Testis (tissue), 3 donors: ENCODE data around the gene OR2S2. TPM values are rescaled to one million over a fixed set of nuclear protein-coding genes. Genes with fewer than 3 reads are reported as not detected.

Experiments
- DNase-seq: peaks from one replicate; pipeline ENCODE4 v3.0.0-alpha.2; 2019
- H3K27ac ChIP-seq, 2 donors: fragments of 200-600 bp; sonication (generic); one replicate each; pipeline ENCODE4 v1.5.1; 2019
- H3K27me3 ChIP-seq: fragments of 200-600 bp; sonication (generic); one replicate; pipeline ENCODE4 v1.5.1; 2019
- H3K36me3 ChIP-seq: fragments of 200-600 bp; sonication (generic); one replicate; pipeline ENCODE4 v1.5.1; 2017; ENCODE audit warnings: low read depth; ENCODE audit errors: missing control alignments
- H3K4me1 ChIP-seq: fragments of 200-600 bp; sonication (generic); one replicate; pipeline ENCODE4 v1.5.1; 2019
- H3K4me3 ChIP-seq, 2 donors: fragments of 200-600 bp; sonication (generic); one replicate each; pipeline ENCODE4 v1.5.1; 2017 to 2019
- H3K9me3 ChIP-seq: fragments of 200-600 bp; sonication (generic); one replicate; pipeline ENCODE4 v1.5.1; 2017
- POLR2A ChIP-seq: fragments of 450-650 bp; IDR thresholded peaks from one replicate; pipeline ENCODE4 v1.6.1; 2017; ENCODE audit warnings: antibody characterized with exemption, mild to moderate bottlenecking, moderate library complexity
- WGBS, 2 donors: methylation state at CpG; one replicate each; pipeline ENCODE4 v1.1.5; 2018; 5-methylcytosine and 5-hydroxymethylcytosine counted together
- intact Hi-C: fragments of 100-400 bp; cut with DNase I; formaldehyde crosslinking; loops from one replicate; pipeline ENCODE4 v1.15.1; 2023; ENCODE audit warnings: low total_unique reads
- polyA plus RNA-seq: library from polyadenylated mRNA; stranded (reverse); fragments of 350-450 nt; fragmentation: Illumina TruSeq; extraction: RNeasy Lipid Tissue Mini Kit (QIAGEN cat#74804); gene quantifications from one replicate; pipeline ENCODE4 v1.2.3, GENCODE V29; 2014; ENCODE audit warnings: low read depth, low replicate concordance; ENCODE audit not compliant: insufficient read depth
- total RNA-seq, 2 donors: library from RNA; depleted of rRNA; stranded (reverse); fragments of >200 nt; gene quantifications; one replicate each; pipeline ENCODE4 v1.2.3, GENCODE V29; 2016
- TF ChIP-seq, protein P1 (sequence below), 3 experiments: fragments of 450-650 bp in 2 of 3; fragments of 200-600 bp in 1 of 3; sonication (generic) in 1 of 3; IDR thresholded peaks; one replicate each; pipeline ENCODE4 v1.5.1; 2016 to 2019; ENCODE audit warnings: antibody characterized with exemption in 3 of 3, mild to moderate bottlenecking in 2 of 3, moderate library complexity in 1 of 3

The OR2S2 gene
- total and polyA plus RNA-seq, 3 donors from 2014 or later: not detected

DNA sequence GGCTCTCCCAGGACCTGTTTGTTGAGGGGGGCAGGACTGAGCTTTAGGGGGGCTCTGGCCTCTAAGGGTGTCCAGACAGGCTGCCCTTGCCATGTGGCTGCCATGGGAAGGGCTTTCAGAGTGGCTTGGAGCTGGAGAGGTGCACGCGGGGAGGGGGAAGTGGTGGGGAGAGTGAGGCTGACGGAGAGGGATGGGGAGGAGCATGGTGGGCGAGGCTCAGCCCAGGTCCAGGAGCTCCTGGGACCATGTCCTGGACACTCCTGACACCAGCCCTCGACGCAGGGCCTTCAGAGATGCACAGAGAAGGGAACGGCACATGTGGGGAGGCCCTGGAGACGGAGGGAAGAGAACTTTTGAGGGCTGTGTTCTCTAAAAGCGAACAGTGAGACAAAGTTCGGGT lies 46.3 kb downstream of the OR2S2 start:
- Histone ChIP-seq H3K27ac (peak overlapping the region in 1 of 2 donors; percentile 95), H3K27me3 (no peaks in the 10 kb centered on the region), H3K4me1 (peaks cover 55% of the 10 kb centered on the region), H3K36me3 (no peaks in the 10 kb centered on the region), H3K9me3 (no peaks in the 10 kb centered on the region), H3K4me3 (peak overlapping the region in 1 of 2 donors; percentile 65)
- no peak for TF ChIP-seq POLR2A
- TF ChIP-seq, protein P1, sequence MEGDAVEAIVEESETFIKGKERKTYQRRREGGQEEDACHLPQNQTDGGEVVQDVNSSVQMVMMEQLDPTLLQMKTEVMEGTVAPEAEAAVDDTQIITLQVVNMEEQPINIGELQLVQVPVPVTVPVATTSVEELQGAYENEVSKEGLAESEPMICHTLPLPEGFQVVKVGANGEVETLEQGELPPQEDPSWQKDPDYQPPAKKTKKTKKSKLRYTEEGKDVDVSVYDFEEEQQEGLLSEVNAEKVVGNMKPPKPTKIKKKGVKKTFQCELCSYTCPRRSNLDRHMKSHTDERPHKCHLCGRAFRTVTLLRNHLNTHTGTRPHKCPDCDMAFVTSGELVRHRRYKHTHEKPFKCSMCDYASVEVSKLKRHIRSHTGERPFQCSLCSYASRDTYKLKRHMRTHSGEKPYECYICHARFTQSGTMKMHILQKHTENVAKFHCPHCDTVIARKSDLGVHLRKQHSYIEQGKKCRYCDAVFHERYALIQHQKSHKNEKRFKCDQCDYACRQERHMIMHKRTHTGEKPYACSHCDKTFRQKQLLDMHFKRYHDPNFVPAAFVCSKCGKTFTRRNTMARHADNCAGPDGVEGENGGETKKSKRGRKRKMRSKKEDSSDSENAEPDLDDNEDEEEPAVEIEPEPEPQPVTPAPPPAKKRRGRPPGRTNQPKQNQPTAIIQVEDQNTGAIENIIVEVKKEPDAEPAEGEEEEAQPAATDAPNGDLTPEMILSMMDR (IDR thresholded peaks at IDR 0.05): no peak
- peak; percentile 72 for DNase-seq
- 71 to 80% methylated on average over 10 of the region's 10 CpGs for WGBS, 2 donors
- intact Hi-C loops: no loop called here

DNA sequence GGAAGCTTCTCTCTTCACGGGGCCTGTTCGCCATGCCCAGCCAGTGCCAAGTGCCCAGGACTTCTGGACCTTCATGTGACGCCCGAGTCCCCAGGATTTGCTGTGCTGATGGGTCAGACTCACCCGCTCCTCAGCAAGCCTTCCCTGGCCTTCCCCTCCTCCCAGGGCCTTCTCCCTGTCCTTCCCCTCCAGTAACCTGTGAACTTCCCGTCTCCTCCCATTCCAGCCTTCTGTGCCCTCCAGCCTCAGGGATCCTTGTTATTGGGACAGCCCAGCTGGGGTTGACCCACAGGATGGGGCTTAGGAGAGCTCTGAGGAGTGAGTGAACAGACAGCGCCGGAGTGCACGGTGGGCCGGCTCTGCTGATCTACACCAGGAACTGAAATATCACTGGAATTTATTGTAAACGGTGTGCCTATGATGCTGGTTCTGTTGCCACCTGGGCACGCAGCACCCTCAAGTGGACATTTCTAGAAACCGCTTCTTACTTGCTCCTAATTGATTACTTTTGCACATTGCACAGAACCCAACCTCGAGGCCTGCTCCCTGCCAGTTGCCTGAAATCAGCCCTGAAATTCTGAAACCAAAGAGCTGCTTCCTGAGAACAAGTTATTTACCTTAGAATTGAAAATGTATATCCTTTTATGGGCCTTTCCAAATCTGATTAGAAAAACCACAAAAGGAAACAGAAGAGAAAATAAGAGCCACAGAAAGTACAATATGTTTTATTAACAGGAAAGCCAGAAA lies 47.2 kb downstream of the OR2S2 start:
- Histone ChIP-seq H3K9me3 (no peaks in the 10 kb centered on the region), H3K4me1 (peaks cover 57% of the 10 kb centered on the region), H3K27me3 (no peaks in the 10 kb centered on the region), H3K36me3 (no peaks in the 10 kb centered on the region), H3K27ac (peak overlapping the region; percentile 91 to 95), H3K4me3 (peak overlapping the region; percentile 36 to 65)
- peak; percentile 66 for DNase-seq
- TF ChIP-seq, protein P1 (IDR thresholded peaks at IDR 0.05): peak in 2 of 3 experiments; percentile 26 to 42
- TF ChIP-seq POLR2A: no peak
- WGBS, 2 donors: 61 to 86% methylated on average over 8 to 14 of the region's 14 CpGs
- intact Hi-C loops: no loop called here

DNA sequence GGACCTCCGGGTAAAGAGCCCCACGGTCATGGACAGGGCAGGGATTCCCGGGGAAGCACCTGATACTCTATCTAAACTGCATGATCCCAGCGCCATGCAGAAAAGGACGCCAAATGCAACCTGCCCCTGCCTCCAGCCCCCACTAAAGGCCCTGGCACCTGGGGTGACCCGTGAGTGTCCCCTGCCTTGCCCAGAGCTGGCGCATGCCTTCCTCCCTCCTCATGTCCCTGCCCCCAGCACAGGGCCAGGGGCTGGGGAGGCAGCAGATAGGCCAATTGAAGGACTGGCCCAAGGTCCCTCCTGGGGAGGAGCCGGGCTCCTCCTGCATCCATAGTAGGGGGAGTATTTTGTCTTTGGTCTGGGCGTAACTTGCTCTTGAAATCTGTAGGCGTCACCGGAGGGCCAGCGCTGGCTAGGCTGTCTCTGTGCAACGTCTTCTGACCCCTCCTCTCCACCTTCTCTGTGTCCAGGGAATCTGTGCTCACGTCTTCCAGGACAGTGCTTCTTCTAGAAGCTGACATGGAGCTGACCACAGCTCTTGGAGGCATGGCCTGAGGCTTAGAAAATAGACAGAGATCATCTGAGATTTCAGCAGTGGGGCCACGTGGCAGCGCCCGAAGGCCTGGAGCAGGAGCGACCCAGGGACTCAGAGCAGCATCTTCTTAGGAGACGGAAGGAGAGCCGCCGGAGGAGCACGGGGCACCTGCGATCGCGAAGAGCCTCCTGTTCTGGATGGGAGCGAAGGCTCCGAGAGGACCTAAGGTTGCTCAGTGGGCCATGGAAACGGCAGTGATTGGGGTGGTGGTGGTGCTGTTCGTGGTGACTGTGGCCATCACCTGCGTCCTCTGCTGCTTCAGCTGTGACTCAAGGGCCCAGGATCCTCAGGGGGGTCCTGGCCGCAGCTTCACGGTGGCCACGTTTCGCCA lies 48.0 kb downstream of the OR2S2 start:
- TF ChIP-seq, protein P1 (IDR thresholded peaks at IDR 0.05): no peak
- no peak for TF ChIP-seq POLR2A
- Histone ChIP-seq H3K27ac (peak overlapping the region; percentile 91 to 95), H3K4me3 (peak overlapping the region; percentile 36 to 65), H3K36me3 (no peaks in the 10 kb centered on the region), H3K9me3 (no peaks in the 10 kb centered on the region), H3K4me1 (peaks cover 58% of the 10 kb centered on the region), H3K27me3 (no peaks in the 10 kb centered on the region)
- peak; percentile 91 for DNase-seq
- intact Hi-C loops: no loop called here
- 60 to 73% methylated on average over 19 to 34 of the region's 34 CpGs for WGBS, 2 donors

DNA sequence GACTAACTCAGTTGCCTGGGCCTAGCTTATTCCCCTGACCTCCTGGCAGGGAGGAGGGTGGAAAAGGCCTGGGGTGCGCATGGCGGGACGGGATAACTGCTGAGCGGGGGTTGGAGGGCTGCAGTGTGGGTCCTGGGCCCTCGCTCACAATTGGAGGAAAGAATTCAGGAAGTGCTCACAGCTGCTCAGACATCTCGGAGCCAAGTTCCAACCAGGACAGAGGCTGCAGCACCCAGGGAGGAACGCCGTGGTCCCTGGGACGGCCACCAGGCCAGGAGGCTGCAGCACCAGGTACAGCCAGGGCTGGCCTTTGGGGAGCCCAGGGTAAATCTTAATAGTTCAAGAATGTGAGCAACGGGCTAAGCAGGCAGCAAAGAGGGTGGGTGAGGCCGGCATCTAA lies 48.7 kb downstream of the OR2S2 start, which contains the start of gene SPAAR:
Gene SPAAR, plus strand, starts transcription at position 217 of the 400 bp plus-strand sequence. CDS start 974 bp downstream, outside the sequence.
- peaks cover 58% of the 10 kb centered on the region for H3K4me1 ChIP-seq
- no peaks in the 10 kb centered on the region for H3K27me3 ChIP-seq
- H3K36me3 ChIP-seq: no peaks in the 10 kb centered on the region
- intact Hi-C loops: no loop called here
- H3K27ac ChIP-seq: peak within 1 kb of the TSS; percentile 91 to 95
- TF ChIP-seq, protein P1 (IDR thresholded peaks at IDR 0.05): no peak
- TF ChIP-seq POLR2A: no peak
- no peaks in the 10 kb centered on the region for H3K9me3 ChIP-seq
- 49 to 79% methylated on average over 6 to 11 of the region's 11 CpGs for WGBS, 2 donors
- H3K4me3 ChIP-seq: peak within 1 kb of the TSS; percentile 36 to 65
- no peak for DNase-seq
